DOHH2 (cell line): ENCODE data around the gene PSMB5.
A peak's percentile ranks its signal among the peaks of the same experiment; 100 is the strongest.

ENCODE experiments used
- H3F3A ChIP-seq: fragments of 200-600 bp; sonication (generic), shearing (Covaris generic); 2 replicates; pipeline ENCODE4 v1.6.0; 2016; ENCODE audit warnings: antibody characterized with exemption, mild to moderate bottlenecking; ENCODE audit not compliant: control insufficient read depth, insufficient read depth
- H3K27ac ChIP-seq: fragments of 200-600 bp; sonication (generic); 2 replicates; pipeline ENCODE4 v1.5.1; 2014; ENCODE audit warnings: low read depth, mild to moderate bottlenecking, low read length, moderate library complexity
- H3K27me3 ChIP-seq: fragments of 200-600 bp; sonication (generic); 2 replicates; pipeline ENCODE4 v1.6.1; 2014; ENCODE audit warnings: mild to moderate bottlenecking, low read length, mixed read lengths; ENCODE audit not compliant: control insufficient read depth
- H3K36me3 ChIP-seq: fragments of 200-600 bp; sonication (generic); 2 replicates; pipeline ENCODE4 v1.6.1; 2014; ENCODE audit warnings: mild to moderate bottlenecking, low read length, moderate library complexity, mixed read lengths; ENCODE audit not compliant: control insufficient read depth
- H3K4me1 ChIP-seq: fragments of 200-600 bp; sonication (generic); 2 replicates; pipeline ENCODE4 v1.6.1; 2014; ENCODE audit warnings: mild to moderate bottlenecking, low read length, mixed read lengths; ENCODE audit not compliant: control insufficient read depth
- H3K4me2 ChIP-seq: fragments of 200-600 bp; sonication (generic); 2 replicates; pipeline ENCODE4 v1.6.0; 2014; ENCODE audit warnings: mild to moderate bottlenecking, low read length, moderate library complexity
- H3K4me3 ChIP-seq: fragments of 200-600 bp; sonication (generic); 2 replicates; pipeline ENCODE4 v1.5.1; 2014; ENCODE audit warnings: mild to moderate bottlenecking, low read length, mixed read lengths
- H3K79me2 ChIP-seq: fragments of 200-600 bp; sonication (generic); 2 replicates; pipeline ENCODE4 v1.6.1; 2014; ENCODE audit warnings: mild to moderate bottlenecking, low read length, mixed read lengths; ENCODE audit not compliant: control insufficient read depth
- H3K9me2 ChIP-seq: fragments of 200-600 bp; sonication (generic); replicated peaks from 2 replicates; pipeline ENCODE4 v1.6.1; 2014; ENCODE audit warnings: mild to moderate bottlenecking, low read length, mixed read lengths; ENCODE audit not compliant: control insufficient read depth
- H3K9me3 ChIP-seq: fragments of 200-600 bp; sonication (generic); 2 replicates; pipeline ENCODE4 v1.6.1; 2014; ENCODE audit warnings: antibody characterized with exemption, low read length, mixed read lengths; ENCODE audit not compliant: control insufficient read depth, insufficient read depth
- H4K20me1 ChIP-seq: fragments of 200-600 bp; sonication (generic); 2 replicates; pipeline ENCODE4 v1.6.0; 2014; ENCODE audit warnings: low read depth, mild to moderate bottlenecking, antibody characterized with exemption, low read length, moderate library complexity; ENCODE audit not compliant: control insufficient read depth, insufficient read depth
- CTCF ChIP-seq: fragments of 200-600 bp; sonication (generic); IDR thresholded peaks from one replicate; pipeline ENCODE4 v1.5.1; 2014; ENCODE audit warnings: antibody characterized with exemption, mild to moderate bottlenecking, low read depth, low read length; ENCODE audit not compliant: poor library complexity, severe bottlenecking
- EZH2phosphoT487 ChIP-seq: fragments of 200-600 bp; sonication (generic); IDR thresholded peaks from 2 replicates; pipeline ENCODE4 v1.6.1; 2017; ENCODE audit warnings: borderline replicate concordance, mild to moderate bottlenecking, antibody characterized with exemption, low read length, moderate library complexity, mixed read lengths

PSMB5 gene

GRCh38 chr14:23013054-23013748, 21.5 kb downstream of the PSMB5 start:
- peaks cover 15% of the 10 kb centered on the region for H3K79me2 ChIP-seq
- H3K4me2 ChIP-seq = no peak overlapping the region
- H3F3A ChIP-seq = peaks cover 20% of the 10 kb centered on the region
- H4K20me1 ChIP-seq = no peaks in the 10 kb centered on the region
- H3K27ac ChIP-seq = no peak overlapping the region
- H3K36me3 ChIP-seq = no peaks in the 10 kb centered on the region
- H3K9me3 ChIP-seq = no peaks in the 10 kb centered on the region
- TF ChIP-seq EZH2phosphoT487 (no peak), CTCF (no peak)
- no peak overlapping the region for H3K4me3 ChIP-seq
- no peaks in the 10 kb centered on the region for H3K27me3 ChIP-seq
- no peaks in the 10 kb centered on the region for H3K9me2 ChIP-seq
- H3K4me1 ChIP-seq = peaks cover 27% of the 10 kb centered on the region

- Histone ChIP-seq H3K4me3 (peak within 1 kb of the TSS; percentile 89), H4K20me1 (no peaks in the 10 kb centered on the region), H3K4me2 (peak within 1 kb of the TSS; percentile 98), H3K27me3 (no peaks in the 10 kb centered on the region), H3K9me3 (no peaks in the 10 kb centered on the region), H3K79me2 (peaks cover 39% of the 10 kb centered on the region), H3K27ac (peak within 1 kb of the TSS; percentile 87), H3K36me3 (peaks cover 7% of the 10 kb centered on the region; the same call in 1 of the 2 replicates), H3F3A (peaks cover 24% of the 10 kb centered on the region), H3K4me1 (peaks cover 51% of the 10 kb centered on the region), H3K9me2 (no peaks in the 10 kb centered on the region)
- TF ChIP-seq EZH2phosphoT487 = no peak
- TF ChIP-seq CTCF = no peak
These were observed 24.6 kb downstream of the PSMB5 start, which contains the start of gene C14orf93 for GRCh38 chr14:23009939-23010726. Gene C14orf93, minus strand, starts transcription at chr14:23010143. Its CDS starts 11,120 bp downstream, at chr14:22999023.

GRCh38 chr14:23009483-23009938, 25.2 kb downstream of the PSMB5 start:
- Histone ChIP-seq H3K79me2 (peaks cover 42% of the 10 kb centered on the region), H3K9me2 (no peaks in the 10 kb centered on the region), H4K20me1 (no peaks in the 10 kb centered on the region), H3K36me3 (peaks cover 7% of the 10 kb centered on the region; the same call in 1 of the 2 replicates), H3K27ac (peak overlapping the region; percentile 87), H3K4me2 (peak overlapping the region; percentile 98), H3K4me1 (peaks cover 52% of the 10 kb centered on the region), H3F3A (peaks cover 24% of the 10 kb centered on the region), H3K27me3 (no peaks in the 10 kb centered on the region), H3K4me3 (peak overlapping the region; percentile 89), H3K9me3 (no peaks in the 10 kb centered on the region)
- TF ChIP-seq CTCF (no peak), EZH2phosphoT487 (no peak)
